NOMO-1 (cell line): ENCODE measurements around the gene ACBD4.

Experiments used
- DNase-seq, 2 experiments: peaks; one replicate each; lab custom pipeline; 2025; ENCODE audit not compliant: unreplicated experiment in 2 of 2; lab: John Stamatoyannopoulos, UW

Gene ACBD4

DNA sequence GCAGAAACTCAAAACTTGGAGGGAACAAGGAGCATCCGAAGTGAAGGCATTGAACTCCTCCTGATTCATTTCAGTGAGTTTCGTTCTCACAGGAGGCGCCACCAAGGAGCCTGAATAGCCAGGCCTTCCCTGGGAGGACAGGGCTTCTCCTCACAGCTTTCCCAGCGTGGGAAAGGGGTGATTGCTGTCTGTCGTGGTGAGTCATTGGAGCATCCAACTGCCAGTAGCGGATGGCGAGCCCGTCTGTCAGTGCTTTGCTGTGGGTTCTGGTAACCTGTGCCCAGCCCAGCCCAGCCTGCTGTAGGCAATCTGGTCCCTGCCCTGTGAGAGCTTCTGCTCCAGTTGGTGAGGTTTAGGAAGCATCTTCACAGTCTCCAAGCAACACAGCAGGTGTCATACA lies 31.5 kb upstream of the ACBD4 start:
- no peak for DNase-seq

GRCh38 chr17:45104497-45104896 lies 31.0 kb upstream of the ACBD4 start:
- no peak for DNase-seq

DNA sequence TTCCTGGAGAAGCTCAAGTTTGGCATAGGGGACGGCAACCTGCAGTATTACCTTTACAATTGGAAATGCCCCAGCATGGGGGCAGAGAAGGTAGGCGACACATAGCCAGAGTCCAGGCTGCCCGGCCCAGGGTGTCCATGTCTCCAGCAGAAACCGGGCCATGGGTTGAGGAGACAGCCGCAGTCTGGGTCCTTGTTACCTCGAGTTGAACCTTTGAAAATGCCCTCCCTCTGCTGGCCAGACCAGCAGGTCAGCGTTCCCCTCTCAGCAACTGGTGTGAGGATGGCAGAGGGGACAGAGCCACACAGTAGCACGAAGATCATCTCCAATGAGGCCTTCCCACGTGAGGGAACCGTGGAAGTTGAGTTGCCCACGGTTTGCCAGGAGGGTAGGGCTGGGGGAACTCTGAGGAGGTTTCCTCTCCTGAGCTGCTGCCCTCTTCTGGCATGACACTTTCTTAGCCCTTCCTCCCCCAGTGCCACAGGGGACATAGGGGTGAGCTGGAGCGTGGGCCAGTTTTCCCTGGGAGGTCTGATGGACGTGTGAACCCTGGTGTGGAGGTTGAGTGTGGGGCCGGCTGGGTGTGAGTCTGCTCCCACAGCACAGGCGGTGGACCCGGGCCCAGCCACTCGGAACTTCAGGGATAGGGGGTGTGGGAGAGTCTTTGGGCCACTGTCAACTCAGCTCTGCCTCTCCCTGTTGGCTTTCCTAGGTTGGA lies 30.4 kb upstream of the ACBD4 start:
- DNase-seq = no peak

- DNase-seq = no peak
Measured at GRCh38 chr17:45106096-45106495, 29.4 kb upstream of the ACBD4 start.

GRCh38 chr17:45106582-45106981 lies 28.9 kb upstream of the ACBD4 start:
- no peak for DNase-seq

GRCh38 chr17:45107293-45108010 lies 28.0 kb upstream of the ACBD4 start:
- DNase-seq = no peak

DNA sequence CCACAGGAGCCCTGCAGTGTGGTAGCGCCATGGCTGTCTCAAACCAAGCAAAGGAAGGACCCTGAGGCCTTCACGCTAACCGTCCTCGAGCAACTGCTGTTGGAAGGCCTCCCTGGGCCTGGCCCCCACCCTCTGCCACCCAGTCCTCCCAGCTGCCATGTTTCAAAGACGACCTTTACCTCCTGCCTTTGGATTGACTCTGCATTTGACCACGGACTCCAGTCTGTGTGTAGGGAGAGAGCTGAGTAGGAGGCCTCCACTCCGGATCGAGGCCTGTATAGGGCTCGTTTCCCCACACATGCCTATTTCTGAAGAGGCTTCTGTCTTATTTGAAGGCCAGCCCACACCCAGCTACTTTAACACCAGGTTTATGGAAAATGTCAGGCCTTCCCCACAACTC lies 27.4 kb upstream of the ACBD4 start:
- no peak for DNase-seq

DNA sequence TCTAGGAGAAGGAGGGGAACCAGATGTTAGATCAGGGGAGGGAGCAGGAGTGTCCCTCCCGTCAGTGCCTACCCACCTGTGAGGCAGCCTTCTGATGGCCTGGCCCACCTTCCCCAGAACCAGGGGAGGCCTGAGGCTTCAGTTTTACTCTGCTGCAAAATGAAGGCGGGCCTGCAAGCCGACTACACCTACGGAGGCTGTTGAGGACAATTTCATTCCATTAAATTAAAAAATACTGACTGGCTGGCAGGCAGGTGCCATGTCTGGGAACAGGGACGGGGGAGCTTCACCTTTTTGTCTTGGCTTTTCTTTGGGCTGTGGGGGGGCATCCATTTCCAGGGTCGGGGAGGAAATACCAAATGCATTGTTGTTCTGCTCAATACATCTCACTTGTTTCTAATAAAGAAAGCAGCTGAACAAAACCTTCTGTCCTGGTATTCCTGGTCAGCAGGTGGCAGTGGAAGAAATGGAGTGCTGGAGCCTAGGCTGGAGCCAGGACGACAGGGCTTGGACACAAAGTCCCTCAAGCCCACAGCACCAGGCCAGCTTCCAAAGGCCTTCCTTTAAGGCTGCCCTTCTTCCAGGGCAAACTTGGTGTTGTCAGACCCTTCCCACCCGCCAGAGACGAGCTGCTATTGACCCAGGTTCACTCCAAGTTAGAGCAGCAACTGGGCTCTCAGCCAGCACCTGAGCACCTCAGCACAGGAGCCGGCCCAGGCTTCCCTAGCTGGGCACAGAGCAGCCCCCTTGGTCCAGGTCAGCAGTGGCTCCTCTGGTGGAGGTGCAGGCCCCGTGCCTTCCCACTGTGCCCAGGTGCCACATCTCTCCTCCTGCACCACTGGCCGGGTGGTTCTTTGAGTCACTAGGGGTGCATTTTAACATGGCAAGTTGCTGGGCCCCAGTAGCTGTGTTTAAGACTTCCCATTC lies 26.6 kb upstream of the ACBD4 start:
- DNase-seq = no peak

- no peak for DNase-seq
Measured at GRCh38 chr17:45110676-45111611, 24.5 kb upstream of the ACBD4 start.

GRCh38 chr17:45111850-45112249 lies 23.6 kb upstream of the ACBD4 start:
- no peak for DNase-seq

DNA sequence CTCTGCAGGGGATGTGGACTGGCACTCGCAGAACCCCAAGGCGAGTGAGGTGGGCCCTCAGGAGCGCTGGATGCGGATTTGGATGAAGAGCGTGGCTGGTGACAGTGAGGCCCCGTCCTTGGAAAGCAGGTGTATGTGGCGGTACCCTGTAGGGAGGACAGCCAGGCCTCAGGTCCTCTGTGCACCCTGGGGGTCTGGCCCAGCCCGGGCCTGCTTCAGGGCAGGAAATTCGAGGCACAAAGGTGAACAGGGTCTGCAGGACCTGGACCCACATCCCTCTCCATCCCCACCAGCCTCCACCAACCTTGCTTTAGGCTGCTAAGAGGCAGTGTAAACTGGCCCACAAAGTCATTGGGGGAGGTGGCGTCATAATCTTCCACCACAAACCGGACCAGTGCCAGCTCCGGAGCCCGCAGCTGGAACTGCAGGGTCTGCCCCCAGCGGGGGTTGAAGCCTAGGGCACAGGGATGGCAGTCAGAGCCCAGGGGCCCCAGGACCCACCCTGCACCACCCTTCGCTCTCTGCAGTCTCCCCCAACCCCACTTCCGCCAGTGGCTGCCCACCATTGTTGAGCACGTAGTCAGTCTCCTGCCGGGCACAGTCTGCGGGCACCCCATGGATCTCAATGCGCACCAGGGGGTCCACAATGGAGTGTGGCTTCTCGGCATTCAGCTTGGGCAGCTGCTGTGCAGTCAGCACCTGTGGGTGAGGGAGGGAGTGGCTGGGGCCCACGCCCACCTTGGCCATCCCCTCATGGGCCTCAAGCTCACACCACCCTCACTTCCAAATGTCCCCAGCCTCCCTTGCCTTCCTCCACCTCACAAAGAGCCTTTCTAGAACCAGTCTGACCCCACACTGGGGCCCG lies 22.7 kb upstream of the ACBD4 start:
- DNase-seq = no peak

DNA sequence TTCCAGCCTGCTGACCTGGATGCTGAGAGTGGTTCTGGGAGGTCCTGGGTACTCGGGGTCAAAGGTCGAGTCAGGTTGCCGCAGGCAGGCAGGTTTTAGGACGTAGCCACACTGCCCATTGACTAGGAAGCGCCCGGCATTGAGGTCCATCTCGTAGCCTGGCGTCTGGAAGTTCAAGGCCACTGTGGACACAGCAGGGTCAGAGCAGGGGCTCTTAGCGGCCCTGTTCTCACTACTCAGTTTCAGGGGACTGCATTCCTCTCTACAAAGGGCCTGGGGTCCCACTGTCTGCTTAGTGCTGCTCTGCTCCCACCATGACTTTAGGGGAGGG lies 22.1 kb upstream of the ACBD4 start:
- DNase-seq = no peak

DNA sequence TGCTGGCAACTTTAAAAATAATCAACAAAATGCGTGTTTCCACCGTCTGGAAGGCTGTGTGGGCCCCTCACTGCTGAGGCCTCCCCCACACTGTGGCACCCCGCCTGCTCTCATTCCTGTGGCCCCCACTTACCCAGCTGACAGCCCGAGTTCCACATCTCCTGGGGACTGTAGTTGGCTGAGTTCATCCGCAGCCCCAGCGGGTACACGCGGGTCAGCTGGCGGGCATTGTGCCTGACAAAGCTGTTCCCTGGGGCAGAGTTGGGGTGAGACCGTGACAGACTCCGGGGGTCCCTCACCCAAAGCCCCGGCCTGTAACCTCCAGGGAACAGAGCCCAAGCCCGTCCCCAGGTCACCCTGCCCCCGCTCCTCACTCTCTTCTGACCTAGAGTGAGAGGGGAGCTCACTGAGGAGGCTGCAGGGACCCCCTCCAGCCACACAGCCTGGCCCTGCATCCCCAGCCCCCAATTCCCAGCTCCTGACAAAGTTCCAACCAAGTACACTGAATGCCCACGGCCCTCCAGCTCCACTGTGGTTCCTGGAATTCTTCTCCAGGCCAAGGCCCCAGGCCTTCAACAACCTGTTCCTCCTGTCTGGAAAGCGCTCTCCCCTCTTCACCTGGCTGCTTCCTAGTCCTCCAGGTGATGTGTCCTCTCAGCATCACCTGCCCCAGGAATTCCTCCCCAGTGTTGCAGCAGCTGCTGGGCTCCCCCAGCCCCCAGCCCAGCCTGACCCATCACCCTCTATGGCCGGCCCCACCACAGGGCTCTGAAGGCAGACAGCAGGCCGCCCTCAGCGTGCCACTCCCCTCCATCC lies 21.2 kb upstream of the ACBD4 start:
- no peak for DNase-seq

DNA sequence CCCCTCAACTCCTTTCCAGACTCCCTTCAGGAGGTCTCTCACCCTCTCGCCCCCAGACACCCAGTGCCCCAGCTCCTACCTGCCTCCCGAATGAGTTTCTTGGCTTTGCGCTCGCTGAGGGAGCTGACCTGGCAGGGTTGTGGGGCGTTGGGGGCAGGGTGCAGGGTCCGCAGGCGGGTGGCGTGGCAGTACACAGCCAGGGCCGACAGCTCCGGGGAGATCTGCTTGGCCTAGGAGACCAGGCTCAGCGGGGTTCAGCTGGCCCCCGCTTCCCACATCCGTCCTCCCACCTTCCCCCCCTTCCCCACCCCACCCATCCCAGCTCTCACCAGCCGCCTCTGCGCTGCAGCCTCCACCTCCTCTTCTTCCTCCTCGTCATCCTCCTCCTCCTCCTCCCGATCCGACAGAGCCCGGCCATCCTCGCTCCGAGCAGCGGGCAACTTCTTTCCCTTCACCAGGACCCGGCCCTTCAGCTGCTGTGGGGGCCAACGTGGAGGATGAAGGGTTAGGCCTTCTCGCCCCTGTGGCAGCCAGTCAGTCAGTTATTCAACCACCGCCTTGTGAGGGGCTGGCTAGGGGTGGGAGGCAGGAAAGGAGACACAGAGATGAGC lies 20.4 kb upstream of the ACBD4 start:
- no peak for DNase-seq

GRCh38 chr17:45115871-45116270 lies 19.6 kb upstream of the ACBD4 start:
- DNase-seq = no peak

DNA sequence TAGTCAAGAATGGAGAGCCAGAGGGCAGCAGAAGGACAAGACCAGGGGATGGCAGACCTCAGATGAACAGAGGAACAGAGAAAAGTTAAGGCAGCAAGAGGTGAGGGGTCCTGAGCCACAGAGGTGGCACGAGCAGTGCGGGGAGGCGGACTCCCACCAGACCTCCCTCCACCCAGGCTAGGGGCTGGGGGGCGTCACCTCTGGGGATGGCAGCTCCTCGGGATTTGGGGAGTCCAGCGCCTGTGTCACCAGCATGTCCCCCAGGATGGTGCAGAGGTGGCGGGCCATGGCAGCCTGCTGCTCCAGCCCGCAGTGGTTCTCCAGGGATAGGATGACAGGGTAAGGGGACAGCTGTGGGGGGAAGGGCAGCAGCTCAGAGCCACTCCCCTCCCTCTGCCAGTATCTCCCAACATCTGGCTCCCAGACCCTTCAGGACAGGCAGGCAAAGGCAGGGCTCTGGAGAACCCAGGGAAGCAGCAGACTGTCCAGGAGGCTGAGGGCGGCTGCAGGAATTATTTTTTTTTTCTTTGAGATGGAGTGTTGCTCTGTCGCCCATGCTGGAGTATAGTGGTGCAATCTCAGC lies 19.0 kb upstream of the ACBD4 start:
- DNase-seq = no peak

- DNase-seq = no peak
Measured at GRCh38 chr17:45117334-45117733, 18.2 kb upstream of the ACBD4 start.
